A549 (cell line): Measurements from ENCODE around the gene TLCD3A.

Experiments
- BHLHE40 ChIP-seq: IDR thresholded peaks from 2 replicates; pipeline ENCODE4 v1.6.1; 2012; ENCODE audit warnings: low read depth, low read length, inconsistent platforms
- CBX2 ChIP-seq: fragments of 200-600 bp; sonication (generic); IDR thresholded peaks from 2 replicates; pipeline ENCODE4 v1.6.1; 2016; ENCODE audit warnings: low read depth, mild to moderate bottlenecking, borderline replicate concordance
- CHD2 ChIP-seq: fragments of 150-350 bp; IDR thresholded peaks from 2 replicates; pipeline ENCODE4 v1.6.1; 2014; ENCODE audit warnings: low read length; ENCODE audit not compliant: partially characterized antibody
- CHD4 ChIP-seq: fragments of 200-600 bp; sonication (generic); IDR thresholded peaks from 2 replicates; pipeline ENCODE4 v1.6.1; 2016; ENCODE audit warnings: antibody characterized with exemption, mild to moderate bottlenecking, borderline replicate concordance
- CTCF ChIP-seq: fragments of >200 bp; sonication (Bioruptor Twin); formaldehyde crosslinking; IDR thresholded peaks from 3 replicates; pipeline ENCODE4 v1.5.1; 2016
- ESRRA ChIP-seq: fragments of 150-350 bp; IDR thresholded peaks from 2 replicates; pipeline ENCODE4 v1.6.1; 2014; ENCODE audit warnings: mild to moderate bottlenecking, low read length, borderline replicate concordance
- NFE2L2 ChIP-seq: fragments of 150-350 bp; conservative IDR thresholded peaks from 2 replicates; pipeline ENCODE4 v1.6.1; 2014; ENCODE audit warnings: low read length
- PBX3 ChIP-seq: IDR thresholded peaks from 2 replicates; pipeline ENCODE4 v1.6.1; 2012
- POLR2A ChIP-seq: IDR thresholded peaks from 2 replicates; pipeline ENCODE4 v1.6.1; 2012; ENCODE audit warnings: mild to moderate bottlenecking, low read length
- RAD21 ChIP-seq, 2 experiments: fragments of >200 bp in 1 of 2; sonication (Bioruptor Twin) in 1 of 2; formaldehyde crosslinking in 1 of 2; IDR thresholded peaks in 1 of 2; conservative IDR thresholded peaks in 1 of 2; 2 replicates in 1 of 2; 3 replicates in 1 of 2; pipeline ENCODE4 v1.6.1; 2012 to 2018; ENCODE audit warnings: inconsistent platforms in 1 of 2
- RFX5 ChIP-seq: fragments of 450-650 bp; IDR thresholded peaks from 2 replicates; pipeline ENCODE4 v1.7.1; 2014; ENCODE audit warnings: antibody characterized with exemption, mild to moderate bottlenecking, moderate library complexity
- TF ChIP-seq, protein P1 (sequence below): IDR thresholded peaks from 2 replicates; pipeline ENCODE4 v1.6.1; 2012

- no peak for TF ChIP-seq CHD4
- no peak for TF ChIP-seq CHD2
- TF ChIP-seq CTCF = no peak
- TF ChIP-seq POLR2A = no peak
- no peak for TF ChIP-seq CBX2
- TF ChIP-seq ESRRA = no peak
- no peak for TF ChIP-seq RFX5
- TF ChIP-seq, protein P1, sequence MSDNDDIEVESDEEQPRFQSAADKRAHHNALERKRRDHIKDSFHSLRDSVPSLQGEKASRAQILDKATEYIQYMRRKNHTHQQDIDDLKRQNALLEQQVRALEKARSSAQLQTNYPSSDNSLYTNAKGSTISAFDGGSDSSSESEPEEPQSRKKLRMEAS = no peak
- TF ChIP-seq BHLHE40 = no peak
- TF ChIP-seq PBX3 = no peak
- TF ChIP-seq NFE2L2 = no peak
- TF ChIP-seq RAD21 (conservative IDR thresholded peaks at IDR 0.05 in 1 of 2, IDR thresholded peaks at IDR 0.05 in 1 of 2) = no peak
These were observed 34.7 kb downstream of the TLCD3A start for GRCh38 chr17:767076-767475.
